ENCODE results near the gene OSBPL3. TPM values are rescaled to one million over a fixed set of nuclear protein-coding genes. Genes with fewer than 3 reads are reported as not detected.

The OSBPL3 gene
- polyA plus RNA-seq, 3 donors = 2.6 to 9.2 (median 3.7) TPM

- H3K4me1 ChIP-seq (ENCODE audit: control insufficient read depth in 1 of 2, insufficient read depth in 2 of 2, low read length in 2 of 2) = no peaks in the 10 kb centered on the region
- H3K9me3 ChIP-seq (replicated peaks in 1 of 2; ENCODE audit: control insufficient read depth in 1 of 2, insufficient read depth in 1 of 2, low read length in 2 of 2) = no peaks in the 10 kb centered on the region
- H3K36me3 ChIP-seq (replicated peaks in 1 of 2; ENCODE audit: control insufficient read depth in 1 of 2, insufficient read depth in 2 of 2, low read length in 2 of 2) = no peaks in the 10 kb centered on the region
- no peak for TF ChIP-seq CTCF (IDR thresholded peaks at IDR 0.05)
- no peaks in the 10 kb centered on the region for H3K27me3 ChIP-seq (ENCODE audit: control insufficient read depth in 2 of 2, insufficient read depth in 2 of 2, low read length in 2 of 2)
- Mint-ChIP-seq H3K4me3 (no peak overlapping the region), H3K27ac (no peak overlapping the region), H3K4me1 (peaks cover 5% of the 10 kb centered on the region), H3K9me3 (no peaks in the 10 kb centered on the region), H3K27me3 (ENCODE audit: low read depth in 3 of 3) (no peaks in the 10 kb centered on the region), H3K36me3 (peaks cover 23 to 29% of the 10 kb centered on the region in 2 donors)
- H2AFZ ChIP-seq (ENCODE audit: insufficient read depth, low read depth, low read length, poor library complexity, severe bottlenecking) = no peak overlapping the region
- no peak overlapping the region for H3K4me3 ChIP-seq (replicated peaks in 1 of 3; ENCODE audit: low read depth in 2 of 3, low read length in 3 of 3)
- 100% methylated on average over 2 of the region's 3 CpGs for WGBS (ENCODE audit: insufficient coverage)
- H3K9ac ChIP-seq (ENCODE audit: insufficient read depth, low read length, poor library complexity, severe bottlenecking) = no peak overlapping the region
- H3K79me2 ChIP-seq (ENCODE audit: insufficient read depth, low read length) = no peaks in the 10 kb centered on the region
- H3K27ac ChIP-seq (ENCODE audit: low read depth in 1 of 2, low read length in 2 of 2) = no peak overlapping the region
- no peak overlapping the region for H3K4me2 ChIP-seq (replicated peaks; ENCODE audit: extremely low read depth, low read length, poor library complexity, severe bottlenecking)
- no peak for DNase-seq
- no peaks in the 10 kb centered on the region for H4K20me1 ChIP-seq (ENCODE audit: insufficient read depth, low read length)
- intact Hi-C loops (cut with micrococcal nuclease) = no loop called here
Observed at GRCh38 chr7:24854866-24855265, 125.1 kb downstream of the OSBPL3 start.

GRCh38 chr7:24851786-24852185, 128.2 kb downstream of the OSBPL3 start:
- no peak overlapping the region for H3K4me3 ChIP-seq (replicated peaks in 1 of 3; ENCODE audit: low read depth in 2 of 3, low read length in 3 of 3)
- no peaks in the 10 kb centered on the region for H3K79me2 ChIP-seq (ENCODE audit: insufficient read depth, low read length)
- H4K20me1 ChIP-seq (ENCODE audit: insufficient read depth, low read length) = no peaks in the 10 kb centered on the region
- H3K36me3 ChIP-seq (replicated peaks in 1 of 2; ENCODE audit: control insufficient read depth in 1 of 2, insufficient read depth in 2 of 2, low read length in 2 of 2) = peaks cover 0 to 10% of the 10 kb centered on the region in 2 donors
- Mint-ChIP-seq H3K36me3 (peaks cover 26 to 33% of the 10 kb centered on the region in 2 donors), H3K4me1 (peaks cover 5% of the 10 kb centered on the region), H3K27ac (no peak overlapping the region), H3K9me3 (no peaks in the 10 kb centered on the region), H3K4me3 (no peak overlapping the region), H3K27me3 (ENCODE audit: low read depth in 3 of 3) (no peaks in the 10 kb centered on the region)
- intact Hi-C loops (cut with micrococcal nuclease) = no loop called here
- no peaks in the 10 kb centered on the region for H3K9me3 ChIP-seq (replicated peaks in 1 of 2; ENCODE audit: control insufficient read depth in 1 of 2, insufficient read depth in 1 of 2, low read length in 2 of 2)
- H3K9ac ChIP-seq (ENCODE audit: insufficient read depth, low read length, poor library complexity, severe bottlenecking) = no peak overlapping the region
- no peaks in the 10 kb centered on the region for H3K4me1 ChIP-seq (ENCODE audit: control insufficient read depth in 1 of 2, insufficient read depth in 2 of 2, low read length in 2 of 2)
- no peak overlapping the region for H3K4me2 ChIP-seq (replicated peaks; ENCODE audit: extremely low read depth, low read length, poor library complexity, severe bottlenecking)
- no peak overlapping the region for H2AFZ ChIP-seq (ENCODE audit: insufficient read depth, low read depth, low read length, poor library complexity, severe bottlenecking)
- H3K27ac ChIP-seq (ENCODE audit: low read depth in 1 of 2, low read length in 2 of 2) = no peak overlapping the region
- TF ChIP-seq CTCF (IDR thresholded peaks at IDR 0.05) = no peak
- no peaks in the 10 kb centered on the region for H3K27me3 ChIP-seq (ENCODE audit: control insufficient read depth in 2 of 2, insufficient read depth in 2 of 2, low read length in 2 of 2)
- no peak for DNase-seq
